Small intestine (tissue), 7 donors: ENCODE results near the gene PLET1. TPM values are rescaled to one million over a fixed set of nuclear protein-coding genes. Genes with fewer than 3 reads are reported as not detected.
"Not testable (repeated sequence)": the region's sequence is repeated elsewhere in the genome, so short reads cannot be mapped to it uniquely, and the experiment has no call there.

Experiments used
- DNase-seq, 2 donors: peaks; one replicate each; pipeline versions ENCODE4 v3.0.0 to v3.0.0-alpha.2; 2013
- FAIRE-seq: peaks from 2 replicates; lab custom pipeline; 2012; peaks lifted over from hg19 to GRCh38; lab: Jason Lieb, UNC
- H3K27ac ChIP-seq, 3 donors: one replicate each; pipeline ENCODE4 v1.5.1; 2013; ENCODE audit warnings: low read length in 2 of 3, mild to moderate bottlenecking in 2 of 3, control low read depth in 1 of 3, inconsistent platforms in 1 of 3, low read depth in 1 of 3, moderate library complexity in 1 of 3
- H3K27me3 ChIP-seq, 3 donors: one replicate each; pipeline ENCODE4 v1.6.1; 2013; ENCODE audit warnings: low read length in 3 of 3, inconsistent platforms in 1 of 3; ENCODE audit not compliant: control insufficient read depth in 3 of 3, insufficient read depth in 3 of 3
- H3K36me3 ChIP-seq, 3 donors: one replicate each; pipeline ENCODE4 v1.6.1; 2013; ENCODE audit warnings: low read length in 3 of 3, inconsistent platforms in 1 of 3, low read depth in 1 of 3, mild to moderate bottlenecking in 1 of 3, moderate library complexity in 1 of 3; ENCODE audit not compliant: control insufficient read depth in 3 of 3, insufficient read depth in 2 of 3
- H3K4me1 ChIP-seq, 3 donors: one replicate each; pipeline ENCODE4 v1.6.1; 2013; ENCODE audit warnings: low read length in 2 of 3, inconsistent platforms in 1 of 3, low read depth in 1 of 3, mild to moderate bottlenecking in 1 of 3, moderate library complexity in 1 of 3; ENCODE audit not compliant: control insufficient read depth in 3 of 3, insufficient read depth in 2 of 3
- H3K4me3 ChIP-seq, 3 donors: one replicate each; pipeline ENCODE4 v1.5.1; 2013; ENCODE audit warnings: low read length in 3 of 3, control low read depth in 1 of 3, inconsistent platforms in 1 of 3, low read depth in 1 of 3, mild to moderate bottlenecking in 1 of 3, moderate library complexity in 1 of 3
- H3K9me3 ChIP-seq, 2 donors: one replicate each; pipeline ENCODE4 v1.6.1; 2013; ENCODE audit warnings: low read depth in 1 of 2, low read length in 1 of 2; ENCODE audit not compliant: control insufficient read depth in 2 of 2, insufficient read depth in 1 of 2
- WGBS, 3 donors: extraction: QIAGEN DNeasy Blood & Tissue Kit; methylation state at CpG; one replicate each; pipeline ENCODE4 v1.1.7; 2013; 5-methylcytosine and 5-hydroxymethylcytosine counted together
- polyA plus RNA-seq, 4 donors: library from polyadenylated mRNA; stranded (reverse) in 3 of 4; unstranded in 1 of 4; fragments of 200-250 nt in 3 of 4; fragments of 120-200 nt in 1 of 4; gene quantifications; one replicate each; pipeline versions ENCODE4 v1.2.1 to v1.2.3, GENCODE V29; 2013
- donor health status: healthy with polysubstance abuse.
- donor health status: control.
- donor health status: control.
- donor health status: Bipolar disorder and iron deficiency.
- donor health status: healthy.

The PLET1 gene
- polyA plus RNA-seq, 4 donors = 0.06 TPM; not detected in 3

GRCh38 chr11:112210890-112211289 lies 49.8 kb downstream of the PLET1 start:
- Histone ChIP-seq H3K27me3 (no peaks in the 10 kb centered on the region), H3K4me1 (no peaks in the 10 kb centered on the region), H3K36me3 (peaks cover 0 to 3% (median 0%) of the 10 kb centered on the region in 3 donors), H3K4me3 (no peak overlapping the region), H3K27ac (no peak overlapping the region), H3K9me3 (no peaks in the 10 kb centered on the region)
- no peak for DNase-seq
- no peak for FAIRE-seq
- WGBS, 3 donors = 77 to 84% (median 80%) methylated on average over 1 of the region's 1 CpG

GRCh38 chr11:112206071-112206470 lies 54.6 kb downstream of the PLET1 start:
- H3K4me3 ChIP-seq = no peak overlapping the region
- H3K9me3 ChIP-seq = no peaks in the 10 kb centered on the region
- FAIRE-seq (no peak), DNase-seq (no peak)
- H3K27ac ChIP-seq = no peak overlapping the region
- peaks cover 0 to 3% (median 0%) of the 10 kb centered on the region in 3 donors for H3K36me3 ChIP-seq
- no peaks in the 10 kb centered on the region for H3K4me1 ChIP-seq
- H3K27me3 ChIP-seq = no peaks in the 10 kb centered on the region
- WGBS, 3 donors = 93 to 97% (median 95%) methylated on average over 22 to 23 of the region's 23 CpGs

- Histone ChIP-seq H3K27ac (no peak overlapping the region), H3K9me3 (no peaks in the 10 kb centered on the region), H3K27me3 (no peaks in the 10 kb centered on the region), H3K4me1 (peaks cover 0 to 4% (median 0%) of the 10 kb centered on the region in 3 donors), H3K4me3 (no peak overlapping the region), H3K36me3 (no peaks in the 10 kb centered on the region)
- no peak for FAIRE-seq
- WGBS, 3 donors = 34 to 51% (median 38%) methylated on average over 2 of the region's 2 CpGs
- DNase-seq = no peak
These were observed 60.4 kb downstream of the PLET1 start for GRCh38 chr11:112200252-112200651.

- not testable (repeated sequence) for H3K36me3 ChIP-seq, H3K9me3 ChIP-seq, H3K27ac ChIP-seq, FAIRE-seq, H3K27me3 ChIP-seq, H3K4me1 ChIP-seq, H3K4me3 ChIP-seq, DNase-seq
- 69 to 80% (median 74%) methylated on average over 4 of the region's 4 CpGs for WGBS, 3 donors
These were observed 61.6 kb downstream of the PLET1 start for GRCh38 chr11:112199101-112199500.

Other genes starting within 250 kb of the PLET1 start
- 10 to 100 TPM; 24.0 to 28.4 (median 24.5) TPM for gene DLAT, start 235.5 kb downstream of the PLET1 start, polyA plus RNA-seq
- gene PIH1D2, start 186.8 kb downstream of the PLET1 start, polyA plus RNA-seq = 1 to 10 TPM in 2 of 4 donors, under 1 TPM in 1, not detected in 1; 0.67 to 1.2 (median 1.1) TPM
- 10 to 100 TPM in 2 of 4 donors, 1 to 10 TPM in 2; 8.3 to 26.4 (median 12.7) TPM for gene NKAPD1, start 186.6 kb downstream of the PLET1 start, polyA plus RNA-seq
- 100 to 1,000 TPM in 1 of 4 donors, 10 to 100 TPM in 3; 53.3 to 154 (median 94.4) TPM for gene TIMM8B, start 174.1 kb downstream of the PLET1 start, polyA plus RNA-seq
- 100 to 1,000 TPM; 145 to 421 (median 229) TPM for gene SDHD, start 174.0 kb downstream of the PLET1 start, polyA plus RNA-seq
- 10 to 100 TPM; 18.6 to 74.0 (median 46.1) TPM for gene IL18, start 96.8 kb downstream of the PLET1 start, polyA plus RNA-seq
- gene TEX12, start 93.5 kb downstream of the PLET1 start, polyA plus RNA-seq = 1 to 10 TPM in 1 of 4 donors, under 1 TPM in 1, not detected in 2; 0.13 to 1.6 TPM
- 10 to 100 TPM in 1 of 4 donors, 1 to 10 TPM in 3; 1.1 to 11.6 (median 7.6) TPM for gene BCO2, start 85.3 kb downstream of the PLET1 start, polyA plus RNA-seq
- 10 to 100 TPM; 25.5 to 57.3 (median 38.9) TPM for gene PTS, start 34.4 kb downstream of the PLET1 start, polyA plus RNA-seq